Gastroesophageal sphincter (tissue), 3 donors: ENCODE results near the gene MAGOH.

Experiments used
- POLR2A ChIP-seq, 2 donors: fragments of 450-650 bp; IDR thresholded peaks; one replicate each; pipeline ENCODE4 v1.6.1; 2017; ENCODE audit warnings: antibody characterized with exemption in 2 of 2, mild to moderate bottlenecking in 2 of 2, moderate library complexity in 1 of 2
- POLR2AphosphoS5 ChIP-seq: sonication (generic); formaldehyde crosslinking; IDR thresholded peaks from one replicate; pipeline ENCODE4 v1.6.1; 2017; ENCODE audit warnings: antibody characterized with exemption
- TF ChIP-seq, protein P1 (sequence below), 4 experiments: fragments of 200-600 bp in 2 of 4; fragments of 450-650 bp in 2 of 4; sonication (generic) in 1 of 4; IDR thresholded peaks; one replicate each; pipeline ENCODE4 v1.5.1; 2017 to 2019; ENCODE audit warnings: antibody characterized with exemption in 4 of 4, mild to moderate bottlenecking in 2 of 4, moderate library complexity in 2 of 4

DNA sequence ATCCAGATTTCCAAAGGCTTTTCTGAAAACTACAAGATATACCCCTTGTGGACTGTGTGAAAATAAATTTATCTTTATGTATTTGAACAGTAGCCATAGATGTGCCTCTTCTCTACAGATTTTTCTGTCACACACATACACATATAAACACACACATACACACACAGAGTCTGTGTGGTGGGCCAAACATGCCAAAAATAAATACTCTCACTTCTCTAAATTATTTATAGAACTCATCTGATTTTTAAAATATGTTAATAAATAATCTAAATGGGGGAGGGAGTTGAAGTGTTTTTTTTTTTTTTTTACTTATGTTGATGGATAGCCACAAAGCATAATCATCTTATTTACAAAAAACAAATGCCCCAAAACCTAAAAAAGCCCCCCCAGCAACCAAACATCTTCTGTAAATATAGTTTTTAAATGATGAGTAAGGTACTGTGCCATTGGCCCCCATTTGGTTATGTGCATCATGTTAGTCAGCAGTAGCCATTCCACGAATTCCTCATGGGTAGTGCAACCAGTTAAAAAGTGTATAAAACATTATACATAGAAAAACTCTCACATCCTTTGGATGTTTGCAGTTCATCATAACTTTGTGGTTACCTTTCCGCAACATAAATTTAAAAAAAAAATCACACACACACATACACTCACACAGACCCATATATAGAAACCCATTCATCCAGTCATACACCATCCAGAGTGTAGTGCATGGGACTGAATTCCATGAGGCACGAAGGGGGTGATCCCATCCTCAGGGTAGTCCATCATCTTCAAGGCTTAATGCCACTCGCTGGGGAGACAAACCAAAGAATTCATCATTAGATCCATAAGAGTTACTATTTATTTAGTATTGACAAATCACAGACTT, 8.2 kb upstream of the MAGOH start:
- TF ChIP-seq POLR2A (IDR thresholded peaks at IDR 0.05) (no peak), POLR2AphosphoS5 (no peak)
- TF ChIP-seq, protein P1, sequence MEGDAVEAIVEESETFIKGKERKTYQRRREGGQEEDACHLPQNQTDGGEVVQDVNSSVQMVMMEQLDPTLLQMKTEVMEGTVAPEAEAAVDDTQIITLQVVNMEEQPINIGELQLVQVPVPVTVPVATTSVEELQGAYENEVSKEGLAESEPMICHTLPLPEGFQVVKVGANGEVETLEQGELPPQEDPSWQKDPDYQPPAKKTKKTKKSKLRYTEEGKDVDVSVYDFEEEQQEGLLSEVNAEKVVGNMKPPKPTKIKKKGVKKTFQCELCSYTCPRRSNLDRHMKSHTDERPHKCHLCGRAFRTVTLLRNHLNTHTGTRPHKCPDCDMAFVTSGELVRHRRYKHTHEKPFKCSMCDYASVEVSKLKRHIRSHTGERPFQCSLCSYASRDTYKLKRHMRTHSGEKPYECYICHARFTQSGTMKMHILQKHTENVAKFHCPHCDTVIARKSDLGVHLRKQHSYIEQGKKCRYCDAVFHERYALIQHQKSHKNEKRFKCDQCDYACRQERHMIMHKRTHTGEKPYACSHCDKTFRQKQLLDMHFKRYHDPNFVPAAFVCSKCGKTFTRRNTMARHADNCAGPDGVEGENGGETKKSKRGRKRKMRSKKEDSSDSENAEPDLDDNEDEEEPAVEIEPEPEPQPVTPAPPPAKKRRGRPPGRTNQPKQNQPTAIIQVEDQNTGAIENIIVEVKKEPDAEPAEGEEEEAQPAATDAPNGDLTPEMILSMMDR (IDR thresholded peaks at IDR 0.05) = no peak
